Body of pancreas (tissue), 4 donors: Measurements from ENCODE around the gene PGS1.

Source experiments
- POLR2A ChIP-seq, 3 donors: fragments of 450-650 bp; IDR thresholded peaks; one replicate each; pipeline ENCODE4 v1.6.1; 2016; ENCODE audit warnings: antibody characterized with exemption in 3 of 3, mild to moderate bottlenecking in 2 of 3
- TF ChIP-seq, protein P1 (sequence below), 7 experiments: fragments of 450-650 bp in 4 of 7; fragments of 200-600 bp in 3 of 7; sonication (generic) in 3 of 7; IDR thresholded peaks; one replicate each; pipeline ENCODE4 v1.5.1; 2016 to 2019; ENCODE audit warnings: antibody characterized with exemption in 7 of 7

DNA sequence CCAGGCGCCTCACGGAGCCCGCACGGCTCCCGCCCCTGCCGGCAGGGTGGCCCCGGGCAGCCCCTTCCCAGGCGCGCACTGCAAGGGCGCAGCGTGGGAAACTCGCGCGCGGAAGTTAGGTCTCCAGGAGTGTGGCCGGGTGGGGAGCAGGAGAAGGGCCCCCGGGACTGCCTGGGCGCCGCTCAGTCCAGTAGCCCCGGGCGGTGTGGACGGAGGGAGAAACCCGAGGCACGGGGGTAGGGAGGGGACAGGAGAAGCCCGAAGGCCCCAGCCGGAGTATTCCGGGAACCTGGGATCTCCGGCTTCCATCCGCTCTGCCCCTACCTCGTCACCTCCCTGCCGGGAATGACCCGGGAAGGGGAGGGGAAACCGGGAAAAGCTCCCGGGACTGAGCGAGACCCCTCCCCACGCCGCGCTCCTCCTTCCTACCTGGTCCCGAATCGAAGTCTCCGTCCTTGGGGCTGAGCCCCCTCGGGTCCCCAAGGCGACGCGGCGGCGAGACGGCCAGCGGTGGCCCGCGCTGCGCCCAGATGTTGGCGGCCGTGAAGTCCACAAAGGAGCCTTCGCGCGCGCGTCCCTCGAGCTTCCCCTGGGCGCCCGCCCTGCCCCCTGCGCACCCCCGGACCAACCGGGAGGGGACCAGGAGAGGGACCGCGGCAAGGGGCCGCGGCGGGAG is 19.0 kb upstream of the PGS1 start:
- TF ChIP-seq, protein P1, sequence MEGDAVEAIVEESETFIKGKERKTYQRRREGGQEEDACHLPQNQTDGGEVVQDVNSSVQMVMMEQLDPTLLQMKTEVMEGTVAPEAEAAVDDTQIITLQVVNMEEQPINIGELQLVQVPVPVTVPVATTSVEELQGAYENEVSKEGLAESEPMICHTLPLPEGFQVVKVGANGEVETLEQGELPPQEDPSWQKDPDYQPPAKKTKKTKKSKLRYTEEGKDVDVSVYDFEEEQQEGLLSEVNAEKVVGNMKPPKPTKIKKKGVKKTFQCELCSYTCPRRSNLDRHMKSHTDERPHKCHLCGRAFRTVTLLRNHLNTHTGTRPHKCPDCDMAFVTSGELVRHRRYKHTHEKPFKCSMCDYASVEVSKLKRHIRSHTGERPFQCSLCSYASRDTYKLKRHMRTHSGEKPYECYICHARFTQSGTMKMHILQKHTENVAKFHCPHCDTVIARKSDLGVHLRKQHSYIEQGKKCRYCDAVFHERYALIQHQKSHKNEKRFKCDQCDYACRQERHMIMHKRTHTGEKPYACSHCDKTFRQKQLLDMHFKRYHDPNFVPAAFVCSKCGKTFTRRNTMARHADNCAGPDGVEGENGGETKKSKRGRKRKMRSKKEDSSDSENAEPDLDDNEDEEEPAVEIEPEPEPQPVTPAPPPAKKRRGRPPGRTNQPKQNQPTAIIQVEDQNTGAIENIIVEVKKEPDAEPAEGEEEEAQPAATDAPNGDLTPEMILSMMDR (IDR thresholded peaks at IDR 0.05) = no peak
- no peak for TF ChIP-seq POLR2A (IDR thresholded peaks at IDR 0.05)
